CD4-positive, alpha-beta T cell (primary cell): ENCODE data around the gene DVL1. TPM values are rescaled to one million over a fixed set of nuclear protein-coding genes. Genes with fewer than 3 reads are reported as not detected.
A peak's percentile ranks its signal among the peaks of the same experiment; 100 is the strongest.

Experiments
- ATAC-seq: fragments of 200-7000 bp; cut with Tn5 transposase; one replicate; pipeline ENCODE4 v1.10.0; 2022; ENCODE audit warnings: mild to moderate bottlenecking; ENCODE audit not compliant: poor library complexity
- CTCF ChIA-PET: fragments of 350-600 bp; sonication (Branson Sonifier 250); formaldehyde crosslinking; loops from one replicate; lab custom pipeline; 2021; ENCODE audit warnings: antibody characterized with exemption, inconsistent platforms; lab: Charles Lee
- POLR2A ChIA-PET: fragments of 350-600 bp; sonication (Branson Sonifier 250); formaldehyde crosslinking; loops from one replicate; lab custom pipeline; 2021; ENCODE audit warnings: antibody characterized with exemption, inconsistent platforms; lab: Charles Lee
- DNase-seq, 14 experiments: peaks; one replicate each; pipeline ENCODE4 v3.0.0-alpha.2; 2013 to 2020; ENCODE audit warnings: mixed read lengths in 2 of 14
- H3K27ac ChIP-seq, 2 donors: one replicate each; pipeline versions ENCODE4 v1.5.1 to v1.7.0; 2013; ENCODE audit warnings: low read length in 2 of 2, low read depth in 1 of 2, mild to moderate bottlenecking in 1 of 2
- H3K27me3 ChIP-seq, 2 experiments: 1 replicate in 1 of 2; 2 replicates in 1 of 2; pipeline versions ENCODE4 v1.6.1 to v1.7.0; 2013; ENCODE audit warnings: low read length in 2 of 2, control low read depth in 1 of 2, mild to moderate bottlenecking in 1 of 2, moderate library complexity in 1 of 2; ENCODE audit not compliant: insufficient read depth in 2 of 2, control insufficient read depth in 1 of 2
- H3K36me3 ChIP-seq: one replicate; pipeline ENCODE4 v1.6.1; 2013; ENCODE audit warnings: low read length, control low read depth; ENCODE audit not compliant: insufficient read depth
- H3K4me1 ChIP-seq: one replicate; pipeline ENCODE4 v1.6.1; 2013; ENCODE audit warnings: low read length, control low read depth; ENCODE audit not compliant: insufficient read depth
- H3K4me3 ChIP-seq: one replicate; pipeline ENCODE4 v1.5.1; 2013; ENCODE audit warnings: mild to moderate bottlenecking, low read length, moderate library complexity
- H3K9me3 ChIP-seq, 2 experiments: 1 replicate in 1 of 2; 2 replicates in 1 of 2; pipeline versions ENCODE4 v1.6.1 to v1.7.0; 2013; ENCODE audit warnings: low read length in 2 of 2, mild to moderate bottlenecking in 2 of 2, control low read depth in 1 of 2, moderate library complexity in 1 of 2; ENCODE audit not compliant: control insufficient read depth in 1 of 2, insufficient read depth in 1 of 2
- H3K27ac Mint-ChIP-seq: one replicate; pipeline ENCODE4 v1.8.0; 2020; ENCODE audit warnings: mixed read lengths
- H3K27me3 Mint-ChIP-seq: one replicate; pipeline ENCODE4 v1.8.0; 2021; ENCODE audit warnings: mixed read lengths
- H3K36me3 Mint-ChIP-seq: one replicate; pipeline ENCODE4 v1.8.0; 2021; ENCODE audit warnings: low read depth, mixed read lengths
- H3K4me1 Mint-ChIP-seq: one replicate; pipeline ENCODE4 v1.8.0; 2021; ENCODE audit warnings: low read depth, mixed read lengths
- H3K4me3 Mint-ChIP-seq: one replicate; pipeline ENCODE4 v1.8.0; 2020; ENCODE audit warnings: mild to moderate bottlenecking, mixed read lengths
- H3K9me3 Mint-ChIP-seq: one replicate; pipeline ENCODE4 v1.8.0; 2020; ENCODE audit warnings: mixed read lengths
- CTCF ChIP-seq: fragments of 200-600 bp; IDR thresholded peaks from one replicate; pipeline ENCODE4 v1.8.0; 2022; ENCODE audit warnings: antibody characterized with exemption, mild to moderate bottlenecking
- intact Hi-C, 2 experiments: fragments of 100-400 bp; cut with DNase I in 1 of 2; cut with micrococcal nuclease in 1 of 2; formaldehyde crosslinking; loops; one replicate each; pipeline versions ENCODE4 v1.15.1 to v1.9.0; 2023 to 2025; cut with DNase I, micrococcal nuclease
- total RNA-seq, 174 experiments: library from RNA in 2 of 174; stranded (reverse) in 2 of 174; gene quantifications; one replicate each; pipeline ENCODE4 v1.2.3 and lab custom pipeline; 2021 to 2026

DVL1 gene
- total RNA-seq, 2 experiments from 2014 or later = 44.9 to 45.5 TPM

- ATAC-seq = no peak
- POLR2A ChIA-PET = no interaction called here
- H3K4me3 ChIP-seq = no peak overlapping the region
- peaks cover 76% of the 10 kb centered on the region for H3K36me3 ChIP-seq
- Mint-ChIP-seq H3K27ac (no peak overlapping the region), H3K4me1 (peaks cover 4% of the 10 kb centered on the region), H3K9me3 (no peaks in the 10 kb centered on the region), H3K4me3 (no peak overlapping the region), H3K27me3 (no peaks in the 10 kb centered on the region), H3K36me3 (peaks cover 33% of the 10 kb centered on the region)
- H3K27ac ChIP-seq = no peak overlapping the region
- H3K9me3 ChIP-seq = no peaks in the 10 kb centered on the region
- no peak for DNase-seq
- TF ChIP-seq CTCF = no peak
- CTCF ChIA-PET = no interaction called here
- H3K4me1 ChIP-seq = peaks cover 12% of the 10 kb centered on the region
- intact Hi-C loops = no loop called here
- H3K27me3 ChIP-seq = no peaks in the 10 kb centered on the region
These were observed 34.4 kb downstream of the DVL1 start for GRCh38 chr1:1314678-1315335.

- intact Hi-C loops = no loop called here
- Mint-ChIP-seq H3K4me1 (peaks cover 4% of the 10 kb centered on the region), H3K27me3 (no peaks in the 10 kb centered on the region), H3K4me3 (no peak overlapping the region), H3K36me3 (peaks cover 29% of the 10 kb centered on the region), H3K27ac (no peak overlapping the region), H3K9me3 (no peaks in the 10 kb centered on the region)
- Histone ChIP-seq H3K4me3 (no peak overlapping the region), H3K4me1 (peaks cover 18% of the 10 kb centered on the region), H3K9me3 (no peaks in the 10 kb centered on the region), H3K27me3 (no peaks in the 10 kb centered on the region), H3K36me3 (peaks cover 71% of the 10 kb centered on the region), H3K27ac (no peak overlapping the region)
- no peak for DNase-seq
- ATAC-seq = no peak
- TF ChIP-seq CTCF = no peak
- ChIA-PET CTCF (no interaction called here), POLR2A (no interaction called here)
These were observed 35.0 kb downstream of the DVL1 start for GRCh38 chr1:1314237-1314586.

- Histone ChIP-seq H3K27ac (no peak overlapping the region), H3K36me3 (peaks cover 65% of the 10 kb centered on the region), H3K4me3 (no peak overlapping the region), H3K9me3 (no peaks in the 10 kb centered on the region), H3K4me1 (peaks cover 21% of the 10 kb centered on the region), H3K27me3 (no peaks in the 10 kb centered on the region)
- no peak for ATAC-seq
- no peaks in the 10 kb centered on the region for H3K27me3 Mint-ChIP-seq
- peaks cover 27% of the 10 kb centered on the region for H3K36me3 Mint-ChIP-seq
- no peak for TF ChIP-seq CTCF
- DNase-seq = no peak
- POLR2A ChIA-PET = no interaction called here
- peaks cover 4% of the 10 kb centered on the region for H3K4me1 Mint-ChIP-seq
- peak overlapping the region; percentile 45 for H3K4me3 Mint-ChIP-seq
- no peaks in the 10 kb centered on the region for H3K9me3 Mint-ChIP-seq
- H3K27ac Mint-ChIP-seq = no peak overlapping the region
- intact Hi-C loops = no loop called here
- CTCF ChIA-PET = no interaction called here
These were observed 35.5 kb downstream of the DVL1 start for GRCh38 chr1:1313500-1314236.
